Sigmoid colon (tissue), 7 donors: ENCODE results near the gene MGRN1. TPM values are rescaled to one million over a fixed set of nuclear protein-coding genes. Genes with fewer than 3 reads are reported as not detected.
"Not testable (repeated sequence)": the region's sequence is repeated elsewhere in the genome, so short reads cannot be mapped to it uniquely, and the experiment has no call there.

Experiments used
- DNase-seq: peaks from one replicate; pipeline ENCODE4 v3.0.0-alpha.2; 2019
- H3K27ac ChIP-seq, 4 donors: fragments of 200-600 bp; sonication (generic); one replicate each; pipeline ENCODE4 v1.5.1; 2016 to 2019; ENCODE audit warnings: mild to moderate bottlenecking in 1 of 4
- H3K27me3 ChIP-seq, 3 donors: fragments of 200-600 bp; sonication (generic); one replicate each; pipeline ENCODE4 v1.5.1; 2019; ENCODE audit warnings: mild to moderate bottlenecking in 1 of 3
- H3K36me3 ChIP-seq, 4 donors: fragments of 200-600 bp; sonication (generic); one replicate each; pipeline ENCODE4 v1.5.1; 2016 to 2019
- H3K4me1 ChIP-seq, 4 donors: fragments of 200-600 bp; sonication (generic); one replicate each; pipeline ENCODE4 v1.5.1; 2017 to 2019
- H3K4me3 ChIP-seq, 4 donors: fragments of 200-600 bp; sonication (generic); one replicate each; pipeline ENCODE4 v1.5.1; 2017 to 2019; ENCODE audit warnings: mild to moderate bottlenecking in 2 of 4, moderate library complexity in 1 of 4
- H3K9me3 ChIP-seq, 4 donors: fragments of 200-600 bp in 3 of 4; sonication (generic) in 3 of 4; one replicate each; pipeline versions ENCODE4 v1.5.1 to v1.6.1; 2013 to 2019
- EP300 ChIP-seq, 4 donors: sonication (generic); formaldehyde crosslinking; IDR thresholded peaks; one replicate each; pipeline ENCODE4 v1.6.1; 2017; ENCODE audit warnings: antibody characterized with exemption in 4 of 4
- POLR2A ChIP-seq, 2 donors: fragments of 450-650 bp; IDR thresholded peaks; one replicate each; pipeline ENCODE4 v1.6.1; 2016; ENCODE audit warnings: antibody characterized with exemption in 2 of 2, mild to moderate bottlenecking in 2 of 2, moderate library complexity in 2 of 2
- POLR2AphosphoS5 ChIP-seq, 4 donors: sonication (generic); formaldehyde crosslinking; IDR thresholded peaks; one replicate each; pipeline ENCODE4 v1.6.1; 2017; ENCODE audit warnings: antibody characterized with exemption in 4 of 4
- WGBS, 2 donors: extraction: QIAGEN DNeasy Blood & Tissue Kit; methylation state at CpG; one replicate each; pipeline ENCODE4 v1.1.7; 2013; 5-methylcytosine and 5-hydroxymethylcytosine counted together
- intact Hi-C: fragments of 100-400 bp; cut with DNase I; formaldehyde crosslinking; loops from one replicate; pipeline ENCODE4 v1.15.1; 2023
- polyA plus RNA-seq, 3 donors: library from polyadenylated mRNA; stranded (reverse); fragments of 200-250 nt; gene quantifications; one replicate each; pipeline ENCODE4 v1.2.3, GENCODE V29; 2013
- small RNA-seq, 3 donors: library from RNA; depleted of rRNA; stranded (forward); fragments of <200 nt; gene quantifications; one replicate each; pipeline ENCODE3, GENCODE V24; 2016
- total RNA-seq, 4 donors: library from RNA; depleted of rRNA; stranded (reverse); fragments of >200 nt; gene quantifications; one replicate each; pipeline ENCODE4 v1.1.0, GENCODE V29; 2016
- TF ChIP-seq, protein P1 (sequence below), 4 experiments: fragments of 450-650 bp in 3 of 4; fragments of 200-600 bp in 1 of 4; IDR thresholded peaks; one replicate each; pipeline ENCODE4 v1.5.1; 2016 to 2019; ENCODE audit warnings: antibody characterized with exemption in 4 of 4, mild to moderate bottlenecking in 3 of 4, moderate library complexity in 2 of 4
- donor health status: healthy with polysubstance abuse.
- donor health status: Bipolar disorder and iron deficiency.
- donor health status: healthy.

The MGRN1 gene
- total and polyA plus RNA-seq, 7 donors, result 16.8 to 37.9 (median 28.2) TPM

GRCh38 chr16:4736546-4736945, 111.9 kb downstream of the MGRN1 start:
- Histone ChIP-seq H3K27me3 (no peaks in the 10 kb centered on the region), H3K4me3 (no peak overlapping the region), H3K36me3 (peaks cover 0 to 2% (median 0%) of the 10 kb centered on the region in 4 donors), H3K4me1 (peaks cover 0 to 20% (median 17%) of the 10 kb centered on the region in 4 donors), H3K27ac (no peak overlapping the region), H3K9me3 (no peaks in the 10 kb centered on the region)
- no peak for DNase-seq
- intact Hi-C loops, result loop anchor here (10.0 kb wide), 1 partner anchor 218 kb away; the partner anchor contains the start of gene SEC14L5
- TF ChIP-seq POLR2AphosphoS5 (IDR thresholded peaks at IDR 0.05) (no peak), EP300 (IDR thresholded peaks at IDR 0.05) (no peak), POLR2A (IDR thresholded peaks at IDR 0.05) (no peak)
- TF ChIP-seq, protein P1, sequence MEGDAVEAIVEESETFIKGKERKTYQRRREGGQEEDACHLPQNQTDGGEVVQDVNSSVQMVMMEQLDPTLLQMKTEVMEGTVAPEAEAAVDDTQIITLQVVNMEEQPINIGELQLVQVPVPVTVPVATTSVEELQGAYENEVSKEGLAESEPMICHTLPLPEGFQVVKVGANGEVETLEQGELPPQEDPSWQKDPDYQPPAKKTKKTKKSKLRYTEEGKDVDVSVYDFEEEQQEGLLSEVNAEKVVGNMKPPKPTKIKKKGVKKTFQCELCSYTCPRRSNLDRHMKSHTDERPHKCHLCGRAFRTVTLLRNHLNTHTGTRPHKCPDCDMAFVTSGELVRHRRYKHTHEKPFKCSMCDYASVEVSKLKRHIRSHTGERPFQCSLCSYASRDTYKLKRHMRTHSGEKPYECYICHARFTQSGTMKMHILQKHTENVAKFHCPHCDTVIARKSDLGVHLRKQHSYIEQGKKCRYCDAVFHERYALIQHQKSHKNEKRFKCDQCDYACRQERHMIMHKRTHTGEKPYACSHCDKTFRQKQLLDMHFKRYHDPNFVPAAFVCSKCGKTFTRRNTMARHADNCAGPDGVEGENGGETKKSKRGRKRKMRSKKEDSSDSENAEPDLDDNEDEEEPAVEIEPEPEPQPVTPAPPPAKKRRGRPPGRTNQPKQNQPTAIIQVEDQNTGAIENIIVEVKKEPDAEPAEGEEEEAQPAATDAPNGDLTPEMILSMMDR (IDR thresholded peaks at IDR 0.05), result no peak
- WGBS, 2 donors, result 87 to 93% methylated on average over 4 of the region's 4 CpGs

DNA sequence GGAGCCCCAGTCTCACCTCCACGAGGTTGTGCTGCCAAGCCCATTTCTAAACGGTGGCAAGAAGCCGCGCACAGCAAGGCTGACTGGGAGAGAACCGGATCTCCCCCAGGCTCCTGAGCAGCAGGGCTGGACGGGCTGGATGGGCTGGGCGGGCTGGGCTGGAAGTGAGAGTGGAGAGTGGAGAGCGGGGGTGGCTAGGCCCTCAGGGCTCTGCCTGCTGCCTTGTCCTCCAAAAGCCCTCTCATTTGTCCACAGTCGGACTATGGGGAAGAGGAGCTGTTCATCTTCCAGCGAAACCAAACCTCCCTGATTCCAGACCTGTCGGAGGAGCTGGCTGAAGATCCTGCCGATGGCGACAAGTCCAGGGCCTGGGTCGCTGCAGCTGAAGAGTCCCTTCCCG, 112.9 kb downstream of the MGRN1 start:
- Histone ChIP-seq H3K4me1 (peaks cover 0 to 20% (median 17%) of the 10 kb centered on the region in 4 donors), H3K27me3 (no peaks in the 10 kb centered on the region), H3K9me3 (no peaks in the 10 kb centered on the region), H3K27ac (no peak overlapping the region), H3K4me3 (no peak overlapping the region), H3K36me3 (no peaks in the 10 kb centered on the region)
- DNase-seq, result no peak
- 85 to 87% methylated on average over 15 of the region's 15 CpGs for WGBS, 2 donors
- intact Hi-C loops, result loop anchor here (10.0 kb wide), 1 partner anchor 217 kb away; the partner anchor contains the start of gene SEC14L5
- no peak for TF ChIP-seq EP300 (IDR thresholded peaks at IDR 0.05)

- WGBS, 2 donors, result 86% methylated on average over 5 of the region's 5 CpGs
- intact Hi-C loops, result loop anchor here (10.0 kb wide), 1 partner anchor 216 kb away; the partner anchor contains the start of gene SEC14L5
- DNase-seq, H3K36me3 ChIP-seq, H3K4me3 ChIP-seq, H3K9me3 ChIP-seq, H3K27me3 ChIP-seq, H3K27ac ChIP-seq: not testable (repeated sequence)
- H3K4me1 ChIP-seq, result peaks cover 0 to 17% (median 14%) of the 10 kb centered on the region in 4 donors
Measured at GRCh38 chr16:4738370-4738769, 113.7 kb downstream of the MGRN1 start.

Small RNAs within 50 kb of the gene (small RNA-seq; reads per million reads assigned to genes)
- gene MIR6769A, result 0 reads per million in 3 donors
- 0 reads per million in 3 donors for gene RN7SL850P

Other genes starting within 250 kb of the MGRN1 start
- 10 to 100 TPM; 10.0 to 34.6 (median 19.1) TPM for gene CORO7, start 208.2 kb upstream of the MGRN1 start, total RNA-seq
- 10 to 100 TPM; 10.8 to 43.4 (median 12.5) TPM for gene CORO7, start 208.2 kb upstream of the MGRN1 start, polyA plus RNA-seq
- gene DNAJA3, start 199.0 kb upstream of the MGRN1 start, total RNA-seq, result 10 to 100 TPM; 41.3 to 47.4 (median 44.4) TPM
- 10 to 100 TPM; 28.2 to 53.3 (median 35.6) TPM for gene DNAJA3, start 199.0 kb upstream of the MGRN1 start, polyA plus RNA-seq
- gene NMRAL1, start 150.2 kb upstream of the MGRN1 start, total RNA-seq, result 10 to 100 TPM; 24.8 to 62.3 (median 47.0) TPM
- gene NMRAL1, start 150.2 kb upstream of the MGRN1 start, polyA plus RNA-seq, result 10 to 100 TPM; 29.4 to 52.7 (median 46.8) TPM
- 10 to 100 TPM; 29.9 to 37.1 (median 32.0) TPM for gene HMOX2, start 148.4 kb upstream of the MGRN1 start, total RNA-seq
- gene HMOX2, start 148.4 kb upstream of the MGRN1 start, polyA plus RNA-seq, result 10 to 100 TPM; 57.7 to 77.2 (median 62.1) TPM
- 10 to 100 TPM; 12.8 to 22.4 (median 18.6) TPM for gene CDIP1, start 86.1 kb upstream of the MGRN1 start, total RNA-seq
- 10 to 100 TPM; 10.8 to 16.2 (median 16.1) TPM for gene CDIP1, start 86.1 kb upstream of the MGRN1 start, polyA plus RNA-seq
- gene C16orf96, start 68.5 kb upstream of the MGRN1 start, total RNA-seq, result under 1 TPM in 2 of 4 donors, not detected in 2; under 0.01 to 0.16 TPM
- gene C16orf96, start 68.5 kb upstream of the MGRN1 start, polyA plus RNA-seq, result under 1 TPM in 1 of 3 donors, not detected in 2; 0.09 TPM
- 10 to 100 TPM in 3 of 4 donors, 1 to 10 TPM in 1; 7.6 to 20.2 (median 14.1) TPM for gene UBALD1, start 9.9 kb upstream of the MGRN1 start, total RNA-seq
- 10 to 100 TPM; 10.4 to 22.9 (median 12.6) TPM for gene UBALD1, start 9.9 kb upstream of the MGRN1 start, polyA plus RNA-seq
- gene NUDT16L1, start 68.7 kb downstream of the MGRN1 start, total RNA-seq, result 10 to 100 TPM; 16.6 to 21.8 (median 18.6) TPM
- 10 to 100 TPM; 53.7 to 75.1 (median 61.9) TPM for gene NUDT16L1, start 68.7 kb downstream of the MGRN1 start, polyA plus RNA-seq
- 10 to 100 TPM; 20.3 to 30.7 (median 23.8) TPM for gene ANKS3, start 109.4 kb downstream of the MGRN1 start, total RNA-seq
- 10 to 100 TPM in 1 of 3 donors, 1 to 10 TPM in 2; 3.9 to 20.8 (median 9.6) TPM for gene ANKS3, start 109.4 kb downstream of the MGRN1 start, polyA plus RNA-seq
- gene DNAAF8, start 109.7 kb downstream of the MGRN1 start, total RNA-seq, result under 1 TPM; 0.14 to 0.83 (median 0.43) TPM
- gene DNAAF8, start 109.7 kb downstream of the MGRN1 start, polyA plus RNA-seq, result 1 to 10 TPM in 1 of 3 donors, under 1 TPM in 2; 0.60 to 1.2 (median 0.73) TPM
- 10 to 100 TPM; 10.2 to 14.4 (median 12.8) TPM for gene ZNF500, start 142.3 kb downstream of the MGRN1 start, total RNA-seq
- gene ZNF500, start 142.3 kb downstream of the MGRN1 start, polyA plus RNA-seq, result 10 to 100 TPM in 1 of 3 donors, 1 to 10 TPM in 2; 4.2 to 11.7 (median 5.1) TPM
- not detected for gene SEPTIN12, start 163.5 kb downstream of the MGRN1 start, total RNA-seq
- gene SEPTIN12, start 163.5 kb downstream of the MGRN1 start, polyA plus RNA-seq, result 1 to 10 TPM in 1 of 3 donors, not detected in 2; 2.5 TPM
- not detected for gene SMIM22, start 170.5 kb downstream of the MGRN1 start, total RNA-seq
- gene SMIM22, start 170.5 kb downstream of the MGRN1 start, polyA plus RNA-seq, result 1,000 to 10,000 TPM in 2 of 3 donors, 100 to 1,000 TPM in 1; 848 to 2,006 (median 1,963) TPM
- 10 to 100 TPM; 47.9 to 72.8 (median 58.3) TPM for gene ROGDI, start 177.8 kb downstream of the MGRN1 start, total RNA-seq
- gene ROGDI, start 177.8 kb downstream of the MGRN1 start, polyA plus RNA-seq, result 10 to 100 TPM; 23.4 to 46.7 (median 25.2) TPM
- gene GLYR1, start 222.5 kb downstream of the MGRN1 start, total RNA-seq, result 10 to 100 TPM; 56.7 to 67.3 (median 59.9) TPM
- gene GLYR1, start 222.5 kb downstream of the MGRN1 start, polyA plus RNA-seq, result 10 to 100 TPM; 48.0 to 70.5 (median 70.3) TPM
- 10 to 100 TPM; 16.4 to 27.7 (median 17.8) TPM for gene UBN1, start 222.7 kb downstream of the MGRN1 start, total RNA-seq
- gene UBN1, start 222.7 kb downstream of the MGRN1 start, polyA plus RNA-seq, result 10 to 100 TPM in 2 of 3 donors, 1 to 10 TPM in 1; 8.4 to 24.1 (median 17.8) TPM